DND-41 (cell line): ENCODE results near the gene INPP4A.

Experiments
- ATAC-seq: fragments of 200-7000 bp; cut with Tn5 transposase; 3 replicates; pipeline ENCODE4 v1.9.1; 2021; ENCODE audit warnings: low read depth; ENCODE audit not compliant: insufficient read depth
- DNase-seq: peaks from one replicate; pipeline ENCODE4 v3.0.0-alpha.2; 2020
- H2AFZ ChIP-seq: 2 replicates; pipeline ENCODE4 v1.6.0; 2012; ENCODE audit warnings: low read depth, low read length
- H3K27ac ChIP-seq: 2 replicates; pipeline ENCODE4 v1.5.1; 2012; ENCODE audit warnings: low read length, inconsistent platforms
- H3K27me3 ChIP-seq: fragments of 200-600 bp; sonication (generic); 2 replicates; pipeline ENCODE4 v1.6.0; 2012; ENCODE audit warnings: low read length, mild to moderate bottlenecking, inconsistent platforms; ENCODE audit not compliant: insufficient read depth, poor library complexity
- H3K36me3 ChIP-seq: 2 replicates; pipeline ENCODE4 v1.5.1; 2012; ENCODE audit warnings: low read length, inconsistent platforms; ENCODE audit not compliant: insufficient read depth
- H3K4me1 ChIP-seq: 2 replicates; pipeline ENCODE4 v1.5.1; 2012; ENCODE audit warnings: mild to moderate bottlenecking, low read length; ENCODE audit not compliant: insufficient read depth
- H3K4me2 ChIP-seq: 2 replicates; pipeline ENCODE4 v1.6.0; 2012; ENCODE audit warnings: mild to moderate bottlenecking, moderate library complexity, low read length, inconsistent platforms; ENCODE audit not compliant: insufficient read depth
- H3K4me3 ChIP-seq, 2 experiments: fragments of 200-600 bp in 1 of 2; shearing (Covaris generic) in 1 of 2; 2 replicates each; pipeline ENCODE4 v1.5.1; 2012 to 2016; ENCODE audit warnings: inconsistent platforms in 2 of 2, low read length in 2 of 2, mild to moderate bottlenecking in 2 of 2, low read depth in 1 of 2, moderate library complexity in 1 of 2
- H3K79me2 ChIP-seq: 2 replicates; pipeline ENCODE4 v1.6.0; 2012; ENCODE audit warnings: low read length, inconsistent platforms; ENCODE audit not compliant: insufficient read depth
- H3K9ac ChIP-seq: 2 replicates; pipeline ENCODE4 v1.6.0; 2012; ENCODE audit warnings: low read depth, mild to moderate bottlenecking, inconsistent platforms, low read length, moderate library complexity
- H3K9me3 ChIP-seq: 2 replicates; pipeline ENCODE4 v1.5.1; 2012; ENCODE audit warnings: low read length, moderate library complexity, mild to moderate bottlenecking, inconsistent platforms; ENCODE audit not compliant: insufficient read depth, severe bottlenecking
- H4K20me1 ChIP-seq: 2 replicates; pipeline ENCODE4 v1.6.0; 2012; ENCODE audit warnings: low read length; ENCODE audit not compliant: insufficient read depth
- CTCF ChIP-seq: IDR thresholded peaks from 2 replicates; pipeline ENCODE4 v1.5.1; 2012; ENCODE audit warnings: borderline replicate concordance, low read length, moderate library complexity, mild to moderate bottlenecking; ENCODE audit not compliant: poor library complexity, severe bottlenecking; ENCODE audit errors: extremely low read depth
- EZH2 ChIP-seq: IDR thresholded peaks from 3 replicates; pipeline ENCODE4 v1.6.1; 2012; ENCODE audit warnings: borderline replicate concordance, low read depth, mild to moderate bottlenecking, moderate library complexity, low read length, inconsistent platforms; ENCODE audit not compliant: severe bottlenecking

INPP4A gene

GRCh38 chr2:98568161-98568956 is 123.7 kb downstream of the INPP4A start:
- no peaks in the 10 kb centered on the region for H4K20me1 ChIP-seq
- H3K27ac ChIP-seq: no peak overlapping the region
- H3K9ac ChIP-seq: no peak overlapping the region
- TF ChIP-seq EZH2 (no peak), CTCF (no peak)
- ATAC-seq (no peak), DNase-seq (no peak)
- no peak overlapping the region for H3K4me3 ChIP-seq
- H3K36me3 ChIP-seq: peaks cover 96% of the 10 kb centered on the region
- no peaks in the 10 kb centered on the region for H3K79me2 ChIP-seq
- H2AFZ ChIP-seq: no peak overlapping the region
- H3K4me2 ChIP-seq: no peak overlapping the region
- peaks cover 25% of the 10 kb centered on the region for H3K4me1 ChIP-seq
- no peaks in the 10 kb centered on the region for H3K9me3 ChIP-seq
- H3K27me3 ChIP-seq: no peaks in the 10 kb centered on the region

GRCh38 chr2:98569197-98569793 is 124.6 kb downstream of the INPP4A start:
- Histone ChIP-seq H3K4me2 (no peak overlapping the region), H2AFZ (no peak overlapping the region), H4K20me1 (no peaks in the 10 kb centered on the region), H3K4me3 (no peak overlapping the region), H3K27me3 (no peaks in the 10 kb centered on the region), H3K4me1 (peaks cover 16% of the 10 kb centered on the region), H3K79me2 (no peaks in the 10 kb centered on the region), H3K36me3 (peaks cover 92% of the 10 kb centered on the region), H3K9ac (no peak overlapping the region), H3K9me3 (no peaks in the 10 kb centered on the region), H3K27ac (no peak overlapping the region)
- peak; percentile 70 for ATAC-seq
- peak; percentile 60 for DNase-seq
- no peak for TF ChIP-seq EZH2
- TF ChIP-seq CTCF: peak; percentile 96

- Histone ChIP-seq H2AFZ (no peak overlapping the region), H4K20me1 (no peaks in the 10 kb centered on the region), H3K4me1 (peaks cover 10% of the 10 kb centered on the region), H3K4me3 (no peak overlapping the region), H3K27me3 (no peaks in the 10 kb centered on the region), H3K9me3 (no peaks in the 10 kb centered on the region), H3K27ac (no peak overlapping the region), H3K79me2 (no peaks in the 10 kb centered on the region), H3K36me3 (peaks cover 91% of the 10 kb centered on the region), H3K9ac (no peak overlapping the region), H3K4me2 (no peak overlapping the region)
- TF ChIP-seq CTCF: no peak
- no peak for TF ChIP-seq EZH2
- ATAC-seq (no peak), DNase-seq (no peak)
Observed at GRCh38 chr2:98569915-98570314, 125.3 kb downstream of the INPP4A start.
